Neural progenitor cell (in vitro differentiated cells): ENCODE results near the gene WDR7. TPM values are rescaled to one million over a fixed set of nuclear protein-coding genes. Genes with fewer than 3 reads are reported as not detected.

ENCODE experiments used
- DNase-seq: peaks from one replicate; pipeline ENCODE4 v3.0.0-alpha.2; 2016; ENCODE audit warnings: low spot score
- H2AFZ ChIP-seq: fragments of 200-600 bp; sonication (generic); replicated peaks from 2 replicates; pipeline ENCODE4 v1.6.1; 2016; ENCODE audit warnings: antibody characterized with exemption
- H3F3A ChIP-seq: fragments of 200-600 bp; sonication (generic); 2 replicates; pipeline ENCODE4 v1.6.1; 2016; ENCODE audit warnings: antibody characterized with exemption, low read depth
- H3K27ac ChIP-seq: fragments of 200-600 bp; sonication (generic); 2 replicates; pipeline ENCODE4 v1.5.1; 2016; ENCODE audit warnings: mild to moderate bottlenecking
- H3K27me3 ChIP-seq: fragments of 200-600 bp; sonication (generic); 2 replicates; pipeline ENCODE4 v1.6.1; 2016; ENCODE audit warnings: mild to moderate bottlenecking, moderate library complexity
- H3K36me3 ChIP-seq: fragments of 200-600 bp; sonication (generic); 2 replicates; pipeline ENCODE4 v1.5.1; 2016
- H3K4me1 ChIP-seq: fragments of 200-600 bp; sonication (generic); 2 replicates; pipeline ENCODE4 v1.6.1; 2016; ENCODE audit warnings: mixed run types
- H3K4me2 ChIP-seq: fragments of 200-600 bp; sonication (generic); 2 replicates; pipeline ENCODE4 v1.6.1; 2016
- H3K4me3 ChIP-seq: fragments of 200-600 bp; sonication (generic); 2 replicates; pipeline ENCODE4 v1.5.1; 2016
- H3K79me2 ChIP-seq: fragments of 200-600 bp; sonication (generic); 2 replicates; pipeline ENCODE4 v1.6.1; 2016; ENCODE audit warnings: low read depth
- H3K9ac ChIP-seq: fragments of 200-600 bp; sonication (generic); 2 replicates; pipeline ENCODE4 v1.6.1; 2016
- H3K9me3 ChIP-seq: fragments of 200-600 bp; sonication (generic); 2 replicates; pipeline ENCODE4 v1.5.1; 2016; ENCODE audit warnings: low read depth
- H4K20me1 ChIP-seq: fragments of 200-600 bp; sonication (generic); 2 replicates; pipeline ENCODE4 v1.6.1; 2016; ENCODE audit warnings: low read depth
- H3K27ac Mint-ChIP-seq: 3 replicates; pipeline ENCODE4 v1.8.0; 2021; ENCODE audit warnings: mixed read lengths
- H3K27me3 Mint-ChIP-seq: 2 replicates; pipeline ENCODE4 v1.8.0; 2022; ENCODE audit warnings: low read depth, mild to moderate bottlenecking, inconsistent platforms, moderate library complexity, mixed read lengths; ENCODE audit not compliant: insufficient read depth
- H3K36me3 Mint-ChIP-seq: 3 replicates; pipeline ENCODE4 v1.8.0; 2021; ENCODE audit warnings: mixed read lengths
- H3K4me1 Mint-ChIP-seq: 3 replicates; pipeline ENCODE4 v1.8.0; 2021; ENCODE audit warnings: mixed read lengths
- H3K4me3 Mint-ChIP-seq: 3 replicates; pipeline ENCODE4 v1.8.0; 2021; ENCODE audit warnings: mild to moderate bottlenecking, moderate library complexity, mixed read lengths
- H3K9me3 Mint-ChIP-seq: 3 replicates; pipeline ENCODE4 v1.8.0; 2020; ENCODE audit warnings: mixed read lengths
- CTCF ChIP-seq: fragments of 200-600 bp; sonication (generic); IDR thresholded peaks from 2 replicates; pipeline ENCODE4 v1.5.1; 2017; ENCODE audit warnings: antibody characterized with exemption, mild to moderate bottlenecking
- EZH2 ChIP-seq: fragments of 200-600 bp; sonication (generic); IDR thresholded peaks from 2 replicates; pipeline ENCODE4 v1.6.1; 2017; ENCODE audit warnings: antibody characterized with exemption, mild to moderate bottlenecking, moderate library complexity
- EZH2phosphoT487 ChIP-seq: fragments of 200-600 bp; sonication (generic); IDR thresholded peaks from 2 replicates; pipeline ENCODE4 v1.6.1; 2017; ENCODE audit warnings: antibody characterized with exemption
- total RNA-seq: library from RNA; depleted of rRNA; stranded (reverse); fragments of >200 nt; gene quantifications from 2 replicates; pipeline ENCODE4 v1.2.3, GENCODE V29; 2015; ENCODE audit warnings: low replicate concordance

Gene WDR7
- total RNA-seq, 1 donor from 2014 or later: 12.3 TPM

GRCh38 chr18:57052759-57053158, 401.6 kb downstream of the WDR7 start:
- peaks cover 3% of the 10 kb centered on the region for H3K4me1 Mint-ChIP-seq
- H3K27ac ChIP-seq: no peak overlapping the region
- no peaks in the 10 kb centered on the region for H3K79me2 ChIP-seq
- no peaks in the 10 kb centered on the region for H3K36me3 Mint-ChIP-seq
- H3K36me3 ChIP-seq: no peaks in the 10 kb centered on the region
- no peak overlapping the region for H2AFZ ChIP-seq
- peaks cover 18% of the 10 kb centered on the region for H3K4me1 ChIP-seq
- H4K20me1 ChIP-seq: no peaks in the 10 kb centered on the region
- H3K9ac ChIP-seq: no peak overlapping the region
- H3K27ac Mint-ChIP-seq: no peak overlapping the region
- H3K9me3 ChIP-seq: no peaks in the 10 kb centered on the region
- no peak overlapping the region for H3K4me3 Mint-ChIP-seq
- no peak overlapping the region for H3K4me2 ChIP-seq
- peaks cover 5% of the 10 kb centered on the region for H3K27me3 Mint-ChIP-seq
- TF ChIP-seq EZH2: no peak
- TF ChIP-seq CTCF: no peak
- no peak for TF ChIP-seq EZH2phosphoT487
- H3K9me3 Mint-ChIP-seq: no peaks in the 10 kb centered on the region
- no peak overlapping the region for H3K4me3 ChIP-seq
- H3K27me3 ChIP-seq: no peaks in the 10 kb centered on the region
- DNase-seq: no peak
- H3F3A ChIP-seq: peaks cover 4% of the 10 kb centered on the region

- no peak overlapping the region for H3K4me3 Mint-ChIP-seq
Measured at GRCh38 chr18:57054891-57055290, 403.7 kb downstream of the WDR7 start.

GRCh38 chr18:57057890-57058289, 406.7 kb downstream of the WDR7 start:
- Histone ChIP-seq H3K27me3 (no peaks in the 10 kb centered on the region), H4K20me1 (no peaks in the 10 kb centered on the region), H3K36me3 (no peaks in the 10 kb centered on the region), H3K9ac (no peak overlapping the region), H3K27ac (no peak overlapping the region), H3F3A (peaks cover 2% of the 10 kb centered on the region), H3K9me3 (no peaks in the 10 kb centered on the region), H2AFZ (no peak overlapping the region), H3K4me1 (peaks cover 7% of the 10 kb centered on the region), H3K4me2 (no peak overlapping the region), H3K79me2 (no peaks in the 10 kb centered on the region), H3K4me3 (no peak overlapping the region)
- Mint-ChIP-seq H3K9me3 (no peaks in the 10 kb centered on the region), H3K27ac (no peak overlapping the region), H3K27me3 (peaks cover 7% of the 10 kb centered on the region), H3K4me1 (peaks cover 6% of the 10 kb centered on the region), H3K4me3 (no peak overlapping the region), H3K36me3 (no peaks in the 10 kb centered on the region)
- no peak for DNase-seq
- TF ChIP-seq EZH2phosphoT487 (no peak), CTCF (no peak), EZH2 (no peak)

More at GRCh38 chr18:57054891-57055290, 403.7 kb downstream of the WDR7 start:
- DNase-seq: no peak
- no peaks in the 10 kb centered on the region for H3K36me3 ChIP-seq
- no peak overlapping the region for H3K27ac Mint-ChIP-seq
- no peak overlapping the region for H3K9ac ChIP-seq
- H3K27me3 ChIP-seq: no peaks in the 10 kb centered on the region
- no peaks in the 10 kb centered on the region for H3K4me1 Mint-ChIP-seq
- H3K4me2 ChIP-seq: no peak overlapping the region
- no peaks in the 10 kb centered on the region for H3F3A ChIP-seq
- H3K27ac ChIP-seq: no peak overlapping the region
- H3K9me3 Mint-ChIP-seq: no peaks in the 10 kb centered on the region
- H3K27me3 Mint-ChIP-seq: peaks cover 7% of the 10 kb centered on the region
- no peaks in the 10 kb centered on the region for H3K36me3 Mint-ChIP-seq
- TF ChIP-seq EZH2phosphoT487 (no peak), EZH2 (no peak), CTCF (no peak)
- no peak overlapping the region for H2AFZ ChIP-seq
- H3K9me3 ChIP-seq: no peaks in the 10 kb centered on the region
- peaks cover 6% of the 10 kb centered on the region for H3K4me1 ChIP-seq
- H3K4me3 ChIP-seq: no peak overlapping the region
- no peaks in the 10 kb centered on the region for H4K20me1 ChIP-seq
- no peaks in the 10 kb centered on the region for H3K79me2 ChIP-seq
